IMR-90 (cell line): ENCODE results near the gene MCTP1. TPM values are rescaled to one million over a fixed set of nuclear protein-coding genes. Genes with fewer than 3 reads are reported as not detected.

Experiments
- ATAC-seq: fragments of 200-7000 bp; cut with Tn5 transposase; 2 replicates; pipeline ENCODE4 v1.9.1; 2020; ENCODE audit warnings: low read depth, mild to moderate bottlenecking, moderate library complexity
- BruUV-seq: library from RNA; stranded (reverse); fragments of 400-500 nt; replicated peaks from 2 replicates; lab custom pipeline; 2021; lab: Mats Ljungman, UMichigan
- CTCF ChIA-PET: fragments of 300-600 bp; formaldehyde crosslinking; extraction: SDS; loops from one replicate; lab custom pipeline; 2021; ENCODE audit warnings: antibody characterized with exemption; lab: Yijun Ruan, JAX
- POLR2A ChIA-PET: fragments of 300-600 bp; sonication (Branson Sonifier 250); formaldehyde crosslinking; loops from one replicate; lab custom pipeline; 2022; ENCODE audit warnings: antibody characterized with exemption; ENCODE audit not compliant: unreplicated experiment; lab: Charles Lee
- DNase-seq: peaks from one replicate; pipeline ENCODE4 v3.0.0; 2013
- H2AFZ ChIP-seq: replicated peaks from 2 replicates; pipeline ENCODE3; 2013; ENCODE audit warnings: low read length, mild to moderate bottlenecking; ENCODE audit not compliant: poor library complexity
- H2AK5ac ChIP-seq: 2 replicates; pipeline ENCODE4 v1.6.1; 2013; ENCODE audit warnings: low read depth, low read length, inconsistent platforms
- H2AK9ac ChIP-seq: replicated peaks from 2 replicates; pipeline ENCODE3; 2013; ENCODE audit warnings: mild to moderate bottlenecking, low read depth, low read length, moderate library complexity; ENCODE audit not compliant: poor library complexity
- H2BK120ac ChIP-seq: 2 replicates; pipeline ENCODE4 v1.6.1; 2013; ENCODE audit warnings: low read depth, low read length, inconsistent platforms
- H2BK15ac ChIP-seq: 3 replicates; pipeline ENCODE4 v1.6.1; 2013; ENCODE audit warnings: low read depth, low read length, inconsistent platforms
- H2BK20ac ChIP-seq: 2 replicates; pipeline ENCODE4 v1.6.1; 2013; ENCODE audit warnings: low read depth, mild to moderate bottlenecking, inconsistent platforms, low read length, moderate library complexity
- H2BK5ac ChIP-seq: 2 replicates; pipeline ENCODE4 v1.6.1; 2013; ENCODE audit warnings: mild to moderate bottlenecking, low read depth, low read length, inconsistent platforms; ENCODE audit not compliant: poor library complexity, severe bottlenecking
- H3K14ac ChIP-seq: replicated peaks from 2 replicates; pipeline ENCODE4 v1.6.1; 2013; ENCODE audit warnings: low read depth, low read length, inconsistent platforms
- H3K18ac ChIP-seq: 2 replicates; pipeline ENCODE4 v1.6.1; 2013; ENCODE audit warnings: low read depth, low read length, control low read depth
- H3K23ac ChIP-seq: 2 replicates; pipeline ENCODE4 v1.6.1; 2013; ENCODE audit warnings: low read depth, low read length, inconsistent platforms
- H3K27ac ChIP-seq: 2 replicates; pipeline ENCODE4 v1.5.1; 2013; ENCODE audit warnings: mild to moderate bottlenecking, control low read depth, low read length; ENCODE audit not compliant: insufficient read depth
- H3K27me3 ChIP-seq: 2 replicates; pipeline ENCODE4 v1.6.1; 2013; ENCODE audit warnings: low read length; ENCODE audit not compliant: control insufficient read depth, insufficient read depth
- H3K36me3 ChIP-seq: 2 replicates; pipeline ENCODE4 v1.6.1; 2013; ENCODE audit warnings: low read length, mixed read lengths; ENCODE audit not compliant: control insufficient read depth, insufficient read depth
- H3K4ac ChIP-seq: 2 replicates; pipeline ENCODE4 v1.6.1; 2013; ENCODE audit warnings: low read depth, low read length, inconsistent platforms
- H3K4me1 ChIP-seq: 2 replicates; pipeline ENCODE4 v1.6.1; 2013; ENCODE audit warnings: low read length, mixed read lengths; ENCODE audit not compliant: control insufficient read depth, insufficient read depth
- H3K4me2 ChIP-seq: 2 replicates; pipeline ENCODE4 v1.6.1; 2013; ENCODE audit warnings: low read depth, mild to moderate bottlenecking, control low read depth, low read length, moderate library complexity
- H3K4me3 ChIP-seq: 2 replicates; pipeline ENCODE4 v1.5.1; 2013; ENCODE audit warnings: low read depth, mild to moderate bottlenecking, control low read depth, low read length, moderate library complexity; ENCODE audit not compliant: insufficient read depth
- H3K56ac ChIP-seq: 2 replicates; pipeline ENCODE4 v1.6.1; 2013; ENCODE audit warnings: low read length, inconsistent platforms; ENCODE audit not compliant: insufficient read depth; ENCODE audit errors: extremely low read depth
- H3K79me1 ChIP-seq, 2 experiments: 2 replicates each; pipeline ENCODE4 v1.6.1; 2013; ENCODE audit warnings: low read length in 2 of 2, inconsistent platforms in 1 of 2, low read depth in 1 of 2
- H3K9ac ChIP-seq: 2 replicates; pipeline ENCODE4 v1.6.1; 2013; ENCODE audit warnings: low read depth, low read length, control low read depth
- H3K9me1 ChIP-seq: 2 replicates; pipeline ENCODE4 v1.6.1; 2013; ENCODE audit warnings: low read length, inconsistent platforms; ENCODE audit not compliant: insufficient read depth
- H3K9me3 ChIP-seq: 2 replicates; pipeline ENCODE4 v1.6.1; 2013; ENCODE audit warnings: low read length; ENCODE audit not compliant: control insufficient read depth, insufficient read depth
- H4K20me1 ChIP-seq: 2 replicates; pipeline ENCODE4 v1.6.1; 2013; ENCODE audit warnings: low read length, inconsistent platforms; ENCODE audit not compliant: insufficient read depth
- H4K5ac ChIP-seq: 2 replicates; pipeline ENCODE4 v1.6.1; 2013; ENCODE audit warnings: mild to moderate bottlenecking, low read depth, low read length, control low read depth
- H4K8ac ChIP-seq, 2 experiments: 2 replicates each; pipeline ENCODE4 v1.6.1; 2013; ENCODE audit warnings: low read depth in 2 of 2, low read length in 2 of 2, control low read depth in 1 of 2, inconsistent platforms in 1 of 2
- H4K91ac ChIP-seq: 2 replicates; pipeline ENCODE4 v1.6.1; 2013; ENCODE audit warnings: low read depth, low read length, inconsistent platforms; ENCODE audit not compliant: insufficient read depth
- CHD1 ChIP-seq: IDR thresholded peaks from 2 replicates; pipeline ENCODE4 v1.6.1; 2012; ENCODE audit warnings: low read depth, low read length, improper control_type of control experiment
- FOS ChIP-seq: fragments of 150-350 bp; IDR thresholded peaks from 2 replicates; pipeline ENCODE4 v1.6.1; 2016; ENCODE audit warnings: low read depth, low read length
- RCOR1 ChIP-seq: IDR thresholded peaks from 2 replicates; pipeline ENCODE4 v1.6.1; 2012; ENCODE audit warnings: mild to moderate bottlenecking, low read length, improper control_type of control experiment; ENCODE audit not compliant: insufficient replicate concordance
- SMC3 ChIP-seq: fragments of 150-350 bp; IDR thresholded peaks from 2 replicates; pipeline ENCODE4 v1.6.1; 2016; ENCODE audit warnings: low read depth, mild to moderate bottlenecking, antibody characterized with exemption, low read length, moderate library complexity
- WGBS, 2 experiments: methylation state at CpG; one replicate each; pipeline versions ENCODE4 v1.1.5 to v1.1.7; 2013; ENCODE audit warnings: missing lambda C conversion rate in 2 of 2; ENCODE audit not compliant: insufficient read length in 1 of 2; ENCODE audit errors: extremely low coverage in 2 of 2; 5-methylcytosine and 5-hydroxymethylcytosine counted together
- dilution Hi-C: fragments of 300-500 bp; cut with HindIII; formaldehyde crosslinking; loops from one replicate; pipeline ENCODE4 v1.14.3; 2018; ENCODE audit warnings: low sequenced_read_pairs; ENCODE audit not compliant: unreplicated experiment
- in situ Hi-C: fragments of 300-500 bp; cut with MboI; formaldehyde crosslinking; loops from 3 replicates; pipeline ENCODE4 v1.14.3; 2019; ENCODE audit warnings: low sequenced_read_pairs, inconsistent platforms, mixed read lengths
- intact Hi-C: fragments of 100-400 bp; cut with micrococcal nuclease; formaldehyde crosslinking; loops from 2 replicates; pipeline ENCODE4 v1.10.0; 2022
- polyA plus RNA-seq, 3 experiments: library from polyadenylated mRNA; depleted of rRNA; stranded (reverse); fragments of >200 nt; gene quantifications; 2 replicates each; pipeline ENCODE4 v1.2.3, GENCODE V29; 2012; ENCODE audit warnings: low replicate concordance in 1 of 3
- total RNA-seq: library from RNA; depleted of rRNA; stranded (reverse); fragments of >200 nt; gene quantifications from 2 replicates; pipeline ENCODE4 v1.2.3, GENCODE V29; 2012

The MCTP1 gene
- total and polyA plus RNA-seq, 2 of the 4 experiments (the other 2 are of a cell fraction): 0.21 TPM; not detected in 1

DNA sequence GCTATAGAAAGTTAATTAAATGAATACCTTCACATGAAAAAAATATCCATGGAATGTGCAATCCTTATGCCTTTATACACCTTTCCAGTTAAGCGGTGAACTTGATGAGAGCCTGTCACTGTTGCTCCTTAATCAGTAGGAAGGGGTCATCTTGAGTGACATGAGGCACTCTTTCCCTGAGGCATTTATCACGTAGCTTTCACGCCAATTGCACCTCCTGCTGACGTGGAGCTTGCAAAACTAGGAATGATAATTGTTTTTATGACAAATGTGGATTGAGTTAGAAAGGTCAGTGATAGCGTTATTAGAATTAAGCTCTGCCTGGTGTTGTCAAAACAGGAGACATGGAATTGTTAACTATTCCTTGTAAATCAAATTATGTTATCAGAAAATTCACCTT lies 586.7 kb downstream of the MCTP1 start:
- no peak overlapping the region for H3K27ac ChIP-seq
- no peak overlapping the region for H4K8ac ChIP-seq
- H3K27me3 ChIP-seq: no peaks in the 10 kb centered on the region
- no peaks in the 10 kb centered on the region; the same call in 1 of the 2 replicates for H3K4me1 ChIP-seq
- DNase-seq: no peak
- no peak overlapping the region for H2BK15ac ChIP-seq
- no peak overlapping the region for H3K9ac ChIP-seq
- H2BK120ac ChIP-seq: no peak overlapping the region
- TF ChIP-seq CHD1: no peak
- TF ChIP-seq FOS: no peak
- no peak for TF ChIP-seq SMC3
- TF ChIP-seq RCOR1: no peak
- H3K4me3 ChIP-seq: no peak overlapping the region
- H3K18ac ChIP-seq: no peak overlapping the region
- H2AFZ ChIP-seq: no peak overlapping the region
- in situ Hi-C loops: loop anchor here (10.0 kb wide), 1 partner anchor 1113 kb away; the partner anchor contains the start of genes NR2F1 and NR2F1-AS1
- POLR2A ChIA-PET: no interaction called here
- no peak overlapping the region for H2BK20ac ChIP-seq
- intact Hi-C loops: loop anchor here (10.0 kb wide), 2 partner anchors 523 to 783 kb away; no protein-coding TSS in a partner anchor
- no peak overlapping the region for H3K4me2 ChIP-seq
- no peak overlapping the region for H2BK5ac ChIP-seq
- no TSS peak for BruUV-seq
- H3K56ac ChIP-seq: no peak overlapping the region
- no peaks in the 10 kb centered on the region for H3K36me3 ChIP-seq
- dilution Hi-C loops: no loop called here
- H3K23ac ChIP-seq: no peak overlapping the region
- H3K4ac ChIP-seq: no peak overlapping the region
- H4K20me1 ChIP-seq: no peaks in the 10 kb centered on the region
- 100% methylated on average over 3 of the region's 5 CpGs; no CpG with 5 or more reads in 1 of the 2 experiments for WGBS, 2 experiments
- CTCF ChIA-PET: interaction anchor here (0.6 to 1.0 kb wide), 2 partner anchors 24 to 39 kb away, joined by 3 read pairs; no protein-coding TSS in a partner anchor
- H4K5ac ChIP-seq: no peak overlapping the region
- no peaks in the 10 kb centered on the region for H3K79me1 ChIP-seq
- ATAC-seq: no peak
- no peak overlapping the region; the same call in 1 of the 2 replicates for H2AK5ac ChIP-seq
- H2AK9ac ChIP-seq: no peak overlapping the region
- H3K9me3 ChIP-seq: no peaks in the 10 kb centered on the region
- H4K91ac ChIP-seq: no peak overlapping the region
- H3K9me1 ChIP-seq: no peaks in the 10 kb centered on the region
- H3K14ac ChIP-seq: no peak overlapping the region
